Neural crest cell (in vitro differentiated cells): ENCODE data around the gene VPS13D. TPM values are rescaled to one million over a fixed set of nuclear protein-coding genes. Genes with fewer than 3 reads are reported as not detected.

Source experiments
- DNase-seq: peaks from one replicate; pipeline ENCODE4 v3.0.0; 2021; ENCODE audit warnings: low read depth, mixed read lengths, low spot score
- H3K27ac Mint-ChIP-seq: one replicate; pipeline ENCODE4 v1.8.0; 2021; ENCODE audit warnings: mild to moderate bottlenecking, mixed read lengths; ENCODE audit not compliant: unreplicated experiment
- H3K27me3 Mint-ChIP-seq: 2 replicates; pipeline ENCODE4 v1.8.0; 2021; ENCODE audit warnings: low read depth, mild to moderate bottlenecking, mixed read lengths
- H3K36me3 Mint-ChIP-seq: 2 replicates; pipeline ENCODE4 v1.8.0; 2021; ENCODE audit warnings: low read depth, mild to moderate bottlenecking, mixed read lengths
- H3K4me1 Mint-ChIP-seq: 2 replicates; pipeline ENCODE4 v1.8.0; 2021; ENCODE audit warnings: mixed read lengths
- H3K4me3 Mint-ChIP-seq: one replicate; pipeline ENCODE4 v1.8.0; 2021; ENCODE audit warnings: mild to moderate bottlenecking, mixed read lengths
- H3K9me3 Mint-ChIP-seq: 2 replicates; pipeline ENCODE4 v1.8.0; 2021; ENCODE audit warnings: mixed read lengths
- CTCF ChIP-seq: fragments of 200-600 bp; sonication (generic); conservative IDR thresholded peaks from 2 replicates; pipeline ENCODE4 v1.5.0; 2021; ENCODE audit warnings: antibody characterized with exemption, mild to moderate bottlenecking
- total RNA-seq: library from RNA; stranded (reverse); gene quantifications from 2 replicates; pipeline ENCODE4 v1.2.1, GENCODE V29; 2021

The VPS13D gene
- total RNA-seq, 1 donor from 2014 or later = 24.5 TPM

GRCh38 chr1:12343823-12344487 is 114.1 kb downstream of the VPS13D start:
- Mint-ChIP-seq H3K27me3 (no peaks in the 10 kb centered on the region), H3K9me3 (no peaks in the 10 kb centered on the region), H3K27ac (no peak overlapping the region), H3K4me1 (peaks cover 19% of the 10 kb centered on the region), H3K36me3 (peaks cover 36% of the 10 kb centered on the region), H3K4me3 (no peak overlapping the region)
- DNase-seq = no peak
- no peak for TF ChIP-seq CTCF

GRCh38 chr1:12344596-12345349 is 114.9 kb downstream of the VPS13D start:
- H3K4me1 Mint-ChIP-seq = peaks cover 11% of the 10 kb centered on the region
- no peak overlapping the region for H3K4me3 Mint-ChIP-seq
- peaks cover 45% of the 10 kb centered on the region for H3K36me3 Mint-ChIP-seq
- no peak for DNase-seq
- peaks cover 3% of the 10 kb centered on the region for H3K9me3 Mint-ChIP-seq
- H3K27me3 Mint-ChIP-seq = no peaks in the 10 kb centered on the region
- TF ChIP-seq CTCF = no peak
- H3K27ac Mint-ChIP-seq = peak overlapping the region; percentile 83

GRCh38 chr1:12345350-12346217 is 115.8 kb downstream of the VPS13D start:
- no peak for DNase-seq
- Mint-ChIP-seq H3K27ac (no peak overlapping the region), H3K36me3 (peaks cover 53% of the 10 kb centered on the region), H3K9me3 (peaks cover 6% of the 10 kb centered on the region), H3K27me3 (no peaks in the 10 kb centered on the region), H3K4me3 (no peak overlapping the region), H3K4me1 (peaks cover 11% of the 10 kb centered on the region)
- TF ChIP-seq CTCF = no peak

GRCh38 chr1:12346483-12347151 is 116.8 kb downstream of the VPS13D start:
- no peak overlapping the region for H3K4me3 Mint-ChIP-seq
- no peaks in the 10 kb centered on the region for H3K27me3 Mint-ChIP-seq
- peaks cover 11% of the 10 kb centered on the region for H3K4me1 Mint-ChIP-seq
- no peak overlapping the region for H3K27ac Mint-ChIP-seq
- H3K36me3 Mint-ChIP-seq = peaks cover 58% of the 10 kb centered on the region
- no peak for DNase-seq
- peaks cover 11% of the 10 kb centered on the region for H3K9me3 Mint-ChIP-seq
- no peak for TF ChIP-seq CTCF

GRCh38 chr1:12348113-12348512 is 118.3 kb downstream of the VPS13D start:
- H3K4me3 Mint-ChIP-seq = no peak overlapping the region
- H3K9me3 Mint-ChIP-seq = peaks cover 11% of the 10 kb centered on the region
- no peaks in the 10 kb centered on the region for H3K27me3 Mint-ChIP-seq
- TF ChIP-seq CTCF = no peak
- no peak overlapping the region for H3K27ac Mint-ChIP-seq
- no peaks in the 10 kb centered on the region for H3K4me1 Mint-ChIP-seq
- DNase-seq = no peak
- H3K36me3 Mint-ChIP-seq = peaks cover 51% of the 10 kb centered on the region
